GM18498 (cell line): Measurements from ENCODE around the gene COX11.
A peak's percentile ranks its signal among the peaks of the same experiment; 100 is the strongest.

Experiments
- ATAC-seq: cut with Tn5 transposase; IDR thresholded peaks from one replicate; pipeline ENCODE4 v1.9.1; 2021; ENCODE audit warnings: mild to moderate bottlenecking, moderate library complexity; ENCODE audit not compliant: unreplicated experiment

Gene COX11, protein sequence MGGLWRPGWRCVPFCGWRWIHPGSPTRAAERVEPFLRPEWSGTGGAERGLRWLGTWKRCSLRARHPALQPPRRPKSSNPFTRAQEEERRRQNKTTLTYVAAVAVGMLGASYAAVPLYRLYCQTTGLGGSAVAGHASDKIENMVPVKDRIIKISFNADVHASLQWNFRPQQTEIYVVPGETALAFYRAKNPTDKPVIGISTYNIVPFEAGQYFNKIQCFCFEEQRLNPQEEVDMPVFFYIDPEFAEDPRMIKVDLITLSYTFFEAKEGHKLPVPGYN

DNA sequence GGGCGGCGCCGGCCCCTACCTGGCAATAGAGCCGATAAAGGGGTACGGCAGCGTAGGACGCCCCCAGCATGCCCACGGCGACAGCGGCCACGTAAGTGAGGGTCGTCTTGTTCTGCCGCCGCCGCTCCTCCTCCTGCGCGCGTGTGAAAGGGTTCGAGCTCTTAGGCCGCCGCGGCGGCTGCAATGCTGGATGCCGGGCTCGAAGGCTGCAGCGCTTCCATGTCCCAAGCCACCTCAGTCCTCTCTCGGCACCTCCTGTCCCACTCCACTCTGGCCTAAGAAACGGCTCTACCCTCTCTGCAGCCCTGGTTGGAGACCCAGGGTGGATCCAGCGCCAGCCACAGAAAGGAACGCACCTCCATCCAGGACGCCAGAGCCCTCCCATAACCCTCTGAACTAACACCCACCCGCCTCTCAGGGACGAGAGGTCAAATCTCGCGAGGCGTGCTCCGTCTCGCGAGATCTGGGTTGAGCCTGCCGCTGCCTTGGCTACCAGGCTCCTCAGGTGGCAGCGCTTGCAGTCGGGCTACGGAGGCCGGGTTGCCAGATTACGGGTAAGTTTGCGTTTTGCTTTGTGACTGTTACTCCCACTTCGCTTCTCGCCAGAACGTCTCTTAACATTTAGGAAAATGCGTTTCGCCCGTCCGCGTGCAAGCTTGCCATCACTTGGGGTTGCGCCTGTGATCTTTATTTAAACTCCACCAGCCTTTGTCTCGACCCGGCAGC, at the start of gene COX11, which contains the start of gene STXBP4:
Gene COX11 (minus strand): TSS at position 393 of the 726 bp plus-strand sequence. CDS start 8 bp downstream, at position 385.
Gene STXBP4 (plus strand): TSS at position 504 of the 726 bp plus-strand sequence. CDS start 17,455 bp downstream, outside the sequence.
- ATAC-seq: peak; percentile 91

DNA sequence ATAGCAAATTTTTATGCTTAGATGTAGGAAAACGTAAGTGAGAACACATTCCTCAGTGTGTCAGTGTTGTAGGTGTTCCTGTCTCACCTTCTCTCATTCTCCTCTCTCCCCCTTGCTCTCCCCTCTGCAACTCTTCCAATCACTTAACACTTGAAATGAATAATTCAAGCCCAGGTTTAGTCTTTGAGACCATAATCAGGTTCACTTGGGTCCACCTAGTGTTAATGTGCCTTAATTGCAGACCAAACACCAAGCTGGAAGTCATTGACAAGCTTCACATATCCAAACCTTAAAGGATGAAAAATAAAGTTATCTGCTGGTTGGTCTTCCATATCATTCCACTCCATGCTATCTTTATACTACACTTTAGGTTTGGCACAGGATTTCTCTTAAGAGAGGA, 37.1 kb upstream of the COX11 start:
- ATAC-seq: no peak

DNA sequence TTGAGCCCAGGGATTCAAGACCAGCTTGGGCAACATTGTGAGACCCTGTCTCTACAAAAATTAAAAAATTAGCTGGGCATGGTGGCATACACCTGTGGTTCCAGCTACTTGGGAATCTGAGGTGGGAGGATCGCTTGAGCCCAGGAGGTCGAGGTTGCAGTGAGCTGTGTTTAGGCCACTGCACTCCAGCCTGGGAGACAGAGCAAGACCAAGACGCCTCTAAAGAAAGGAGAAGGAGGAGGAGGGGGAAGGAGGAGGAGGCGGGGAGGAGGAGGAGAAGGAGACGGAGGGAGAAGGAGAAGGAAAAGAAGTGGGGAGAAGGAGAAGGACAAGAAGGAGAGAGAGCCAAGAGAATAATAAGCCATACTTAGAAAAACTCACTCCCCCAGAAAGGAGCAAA, 36.0 kb upstream of the COX11 start:
- ATAC-seq: no peak

DNA sequence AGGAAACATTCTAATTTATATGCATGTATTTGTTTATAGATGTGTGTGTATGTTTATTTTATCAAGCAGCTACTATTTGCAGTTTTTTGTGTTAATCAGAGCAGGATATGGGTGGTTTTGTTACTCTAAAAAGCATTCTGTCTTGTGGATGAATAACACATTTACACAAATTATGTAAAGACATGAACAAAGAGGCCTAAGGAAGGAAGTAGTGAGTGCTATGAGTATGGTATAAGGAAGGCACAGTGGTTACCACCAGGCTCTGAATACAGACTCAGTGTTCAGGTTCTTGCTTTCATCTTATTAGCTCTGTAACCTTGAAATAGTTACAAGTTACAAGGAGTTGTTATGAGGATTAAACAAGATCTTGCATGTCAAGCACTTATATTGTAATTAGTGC, 34.0 kb upstream of the COX11 start:
- no peak for ATAC-seq

DNA sequence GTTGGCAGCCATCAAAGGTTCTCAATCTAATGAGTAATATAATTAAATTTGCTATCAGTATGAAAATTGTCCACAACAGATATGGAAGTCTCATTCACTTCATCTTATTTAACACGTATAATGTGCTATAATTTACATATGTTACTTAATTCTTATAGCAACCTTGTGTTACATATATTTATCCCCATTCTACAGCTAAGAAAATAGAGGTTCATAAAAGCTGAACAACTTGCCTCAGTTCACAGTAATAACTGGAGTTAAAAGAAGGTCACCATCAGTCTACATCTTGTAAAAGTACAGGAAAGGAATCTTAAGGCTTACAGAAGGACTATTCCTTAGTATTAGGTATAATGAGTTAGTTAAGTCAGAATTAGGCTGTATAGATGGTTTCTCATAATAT, 28.0 kb upstream of the COX11 start:
- no peak for ATAC-seq

DNA sequence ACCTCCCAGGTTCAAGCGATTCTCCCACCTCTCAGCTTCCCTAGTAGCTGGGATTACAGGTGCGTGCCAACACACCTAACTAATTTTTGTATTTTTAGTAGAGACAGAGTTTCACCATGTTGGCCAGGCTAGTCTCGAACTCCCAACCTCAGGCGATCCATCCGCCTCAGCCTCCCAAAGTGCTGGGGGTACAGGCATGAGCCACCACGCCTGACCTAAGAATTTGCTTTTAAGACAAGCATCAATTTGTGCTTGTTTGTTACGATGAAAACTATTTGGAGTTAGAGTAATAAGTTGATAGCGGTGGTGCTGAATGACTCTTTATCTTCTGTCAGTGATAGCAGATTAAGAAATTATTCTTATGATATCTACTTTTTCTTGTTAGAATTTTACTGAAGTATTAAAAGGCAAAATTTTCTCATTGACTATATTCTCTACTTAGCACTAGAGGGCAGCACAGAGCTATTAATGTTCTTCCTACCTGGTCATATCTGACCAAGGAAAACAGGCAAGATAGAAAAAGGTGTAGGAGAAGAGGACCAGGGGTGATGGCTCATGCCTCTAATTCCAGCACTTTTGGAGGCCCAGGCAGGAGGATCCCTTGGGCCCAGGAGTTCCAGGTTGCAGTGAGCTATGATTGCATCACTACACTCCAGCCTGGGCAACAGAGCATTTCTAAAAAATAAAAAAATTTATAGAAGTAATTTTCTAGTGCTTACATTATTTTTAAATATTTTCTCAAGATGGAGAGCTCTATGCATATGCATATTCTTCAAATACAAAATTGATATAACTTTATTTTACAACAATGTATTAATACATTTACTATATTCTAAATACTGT, 24.6 kb upstream of the COX11 start:
- no peak for ATAC-seq

DNA sequence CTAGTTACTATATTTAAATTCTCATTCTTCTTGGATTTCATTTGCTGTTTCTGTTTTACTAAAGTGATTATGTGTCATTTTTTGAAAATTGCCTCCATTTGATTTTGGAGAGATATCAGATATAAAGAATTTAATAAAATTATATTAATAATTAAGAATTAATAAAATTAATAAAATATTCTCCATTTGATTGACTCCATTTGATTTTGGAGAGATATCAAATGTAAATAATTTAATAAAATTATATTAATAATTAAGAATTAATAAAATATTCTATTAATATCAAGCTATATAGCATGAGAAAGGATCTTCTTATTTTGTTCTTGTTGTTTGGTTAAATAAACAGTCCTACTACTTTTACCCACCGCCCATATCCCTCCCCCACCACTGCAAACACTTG, 23.1 kb upstream of the COX11 start:
- no peak for ATAC-seq

DNA sequence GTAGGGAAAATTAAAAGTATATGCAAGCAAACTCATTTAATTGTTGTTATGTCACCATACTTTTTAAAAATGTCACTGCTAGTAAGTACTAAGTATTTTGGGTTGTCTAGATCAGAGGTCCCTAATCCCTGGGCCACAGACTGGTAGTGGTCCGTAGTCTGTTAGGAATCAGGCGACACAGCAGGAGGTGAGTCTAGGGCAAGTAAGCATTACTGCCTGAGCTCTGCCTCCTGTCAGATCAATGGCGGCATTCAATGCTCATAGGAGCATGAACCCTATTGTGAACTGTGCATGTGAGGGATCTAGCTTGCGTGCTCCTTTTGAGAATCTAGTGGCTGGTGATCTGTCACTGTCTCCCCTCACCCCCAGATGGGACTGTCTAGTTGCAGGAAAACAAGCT, 21.7 kb upstream of the COX11 start:
- no peak for ATAC-seq

DNA sequence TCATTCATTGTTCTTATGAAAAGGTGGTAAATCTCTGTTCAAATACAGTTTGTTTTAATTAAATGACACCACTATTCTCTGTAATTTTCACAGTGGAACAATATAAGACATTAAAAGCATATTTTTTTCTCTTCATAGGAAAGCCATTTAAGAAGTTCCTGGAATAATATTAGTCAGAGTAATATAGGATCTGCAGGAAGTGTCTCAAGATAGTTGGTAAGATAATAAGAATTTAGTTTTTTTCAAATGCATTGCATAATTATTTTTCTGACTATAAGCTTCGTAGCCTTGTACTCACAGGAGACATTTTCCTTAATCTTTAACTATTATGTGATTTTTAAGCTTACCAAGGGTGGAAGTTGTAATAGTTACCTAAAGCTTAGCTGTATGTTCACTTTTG, 17.0 kb upstream of the COX11 start:
- no peak for ATAC-seq

DNA sequence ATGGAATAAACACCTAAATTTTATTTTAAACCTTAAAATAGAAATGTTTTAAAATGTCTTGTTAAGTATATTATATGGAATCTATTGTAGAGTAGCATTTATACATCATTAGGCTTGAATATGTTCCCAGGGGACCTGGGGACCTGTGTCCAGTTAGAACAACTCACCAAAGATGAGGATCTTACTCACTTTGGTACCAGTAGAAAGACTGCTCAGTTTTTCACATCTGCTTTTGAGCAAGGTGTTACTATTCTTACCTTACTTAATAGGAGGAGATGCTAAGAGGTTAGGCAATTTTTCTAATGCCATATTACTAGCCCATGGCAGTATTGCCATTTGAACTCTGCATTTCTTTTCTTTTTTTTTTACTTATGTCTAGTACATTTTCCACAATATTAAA, 14.8 kb upstream of the COX11 start:
- ATAC-seq: no peak

DNA sequence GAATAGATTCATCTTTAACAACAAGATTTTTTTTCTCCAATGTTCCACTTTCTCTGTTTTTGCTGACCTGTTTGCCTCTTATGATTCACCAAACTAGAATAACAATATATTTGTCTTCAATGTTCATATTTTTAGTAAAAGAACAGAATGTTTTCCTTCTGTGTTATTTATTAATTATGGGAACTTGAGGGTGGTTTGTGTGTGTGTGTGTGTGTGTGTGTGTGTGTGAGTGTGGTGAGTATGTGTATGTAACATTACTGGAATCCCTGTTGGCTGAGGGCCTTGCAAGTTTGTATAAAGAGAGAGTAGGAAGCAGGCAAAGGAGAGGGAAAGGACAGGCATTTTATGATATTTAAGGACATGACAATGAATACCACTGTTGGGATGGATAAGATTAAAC, 13.9 kb upstream of the COX11 start:
- no peak for ATAC-seq

DNA sequence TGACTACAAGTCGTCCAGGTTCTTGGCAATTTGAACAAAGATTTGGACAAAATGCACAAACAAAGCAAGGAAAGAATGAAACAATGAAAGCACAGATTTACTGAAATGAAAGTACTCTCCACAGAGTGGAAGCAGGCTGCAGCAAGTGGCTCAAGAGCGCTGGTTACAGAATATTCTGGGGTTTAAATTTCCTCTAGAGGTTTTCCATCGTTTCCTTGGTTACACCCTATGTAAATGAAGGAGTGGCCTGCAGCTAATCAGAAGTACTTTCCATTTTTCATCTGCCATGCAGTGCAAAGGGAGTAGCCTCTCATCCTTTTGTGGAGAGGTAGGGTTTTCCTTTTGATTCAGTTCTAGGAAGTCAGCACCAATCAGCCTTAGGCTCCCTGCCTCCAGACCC, 11.9 kb upstream of the COX11 start:
- no peak for ATAC-seq

DNA sequence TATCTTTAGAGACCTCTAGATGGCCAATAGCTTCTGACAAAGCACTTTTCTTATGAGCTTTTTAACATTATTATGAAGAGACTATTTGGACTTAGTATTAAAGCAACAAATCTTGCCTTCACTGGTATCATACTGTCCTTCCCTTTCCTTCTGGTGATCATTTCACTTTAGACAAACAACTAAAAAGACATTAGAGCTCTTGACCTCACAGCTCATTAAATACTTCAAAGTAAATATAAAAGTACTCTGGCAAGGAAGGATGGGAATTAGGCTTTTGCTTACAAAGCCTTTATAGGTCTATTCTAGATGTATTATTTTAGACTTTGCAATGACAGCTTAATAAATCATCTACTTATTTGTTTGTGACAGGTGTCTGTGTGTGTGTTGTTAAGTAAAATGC, 11.2 kb upstream of the COX11 start:
- no peak for ATAC-seq

DNA sequence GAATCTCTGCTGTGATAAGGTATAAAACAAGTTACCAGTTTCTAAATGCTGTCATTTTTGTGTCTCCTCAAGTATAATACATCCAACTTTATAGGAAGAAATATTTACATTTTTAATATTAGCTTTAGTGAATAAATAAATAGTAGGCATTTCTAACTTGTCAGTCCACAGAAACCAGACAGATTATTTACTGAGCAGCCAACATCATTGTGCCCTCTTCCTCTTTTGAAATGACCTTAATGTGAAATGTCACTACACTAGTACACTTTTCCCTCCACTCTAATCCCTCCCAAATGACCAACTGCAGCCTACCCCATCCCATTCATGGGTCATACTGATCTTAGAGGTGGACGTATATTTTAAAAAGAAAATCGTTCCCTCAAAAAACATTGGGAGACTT, 9.3 kb upstream of the COX11 start:
- no peak for ATAC-seq

DNA sequence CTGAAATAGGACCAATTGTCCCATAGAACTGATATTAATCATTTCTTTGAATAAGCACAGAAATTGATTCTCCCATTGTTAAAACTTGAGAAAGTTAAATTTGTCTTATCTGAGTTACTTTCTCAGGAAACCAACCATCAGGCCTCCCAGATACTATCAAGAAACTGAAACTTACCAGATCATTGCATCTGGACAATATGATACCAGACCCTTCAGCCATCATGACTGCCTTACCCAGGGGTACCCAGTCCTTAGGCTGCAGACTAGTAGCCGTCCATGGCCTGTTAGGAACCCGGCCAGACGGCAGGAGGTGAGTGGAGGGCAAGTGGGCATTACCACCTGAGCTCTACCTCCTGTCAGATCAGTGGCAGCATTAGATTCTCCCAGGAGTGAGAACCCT, 7.9 kb upstream of the COX11 start:
- ATAC-seq: no peak

DNA sequence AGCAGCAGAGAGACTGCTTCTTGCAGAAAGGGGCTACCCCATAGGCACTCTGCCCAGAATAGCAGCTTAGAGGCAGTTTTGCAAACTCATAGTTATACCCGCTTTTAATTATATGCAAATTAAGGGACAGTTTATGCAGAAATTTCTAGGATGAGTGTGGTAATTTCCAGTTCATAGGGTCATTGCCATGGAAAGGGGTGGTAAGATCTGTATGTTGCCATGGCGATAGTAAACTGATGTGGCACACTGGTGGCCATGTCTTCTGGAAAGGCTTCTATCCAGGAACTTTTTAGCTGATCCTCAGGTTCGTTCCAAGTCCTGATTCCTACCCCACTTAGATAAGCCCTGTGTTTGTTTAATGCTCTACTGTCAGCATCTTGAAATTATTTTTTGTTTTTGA, 6.3 kb upstream of the COX11 start:
- no peak for ATAC-seq

DNA sequence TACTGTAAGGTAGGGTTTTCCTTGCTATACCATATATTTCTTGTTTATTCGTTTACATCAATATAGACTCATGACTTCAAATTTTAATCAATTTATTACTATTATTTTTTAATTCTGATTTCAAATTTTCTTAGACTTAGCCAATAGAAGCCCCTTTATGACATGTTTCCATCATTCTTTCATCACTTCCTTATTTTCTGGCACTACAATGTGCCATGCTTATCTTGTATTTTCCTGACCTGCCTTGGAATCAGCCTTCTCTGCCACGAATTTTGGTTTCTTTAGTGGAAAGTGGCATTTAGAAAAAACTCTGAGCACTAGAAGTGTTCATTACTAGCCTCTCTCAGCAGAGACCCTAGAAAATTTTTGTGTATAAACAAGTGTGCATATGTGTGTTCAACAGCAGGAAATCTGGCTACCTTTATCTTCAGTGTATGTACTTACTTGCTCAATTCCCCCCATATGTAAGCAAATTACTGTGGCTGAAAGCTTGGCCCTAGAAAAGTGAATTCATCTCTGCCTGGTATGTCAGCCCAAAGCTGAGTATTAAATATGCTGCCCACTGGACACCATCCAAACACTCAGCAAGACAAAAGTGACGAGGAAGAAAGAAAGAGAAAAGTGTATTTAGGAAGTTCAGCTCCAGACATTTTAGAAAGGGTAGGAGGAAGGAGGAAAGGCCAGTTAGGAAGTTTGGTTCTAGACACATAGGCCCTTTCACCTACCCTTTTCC, 4.1 kb upstream of the COX11 start:
- ATAC-seq: no peak

DNA sequence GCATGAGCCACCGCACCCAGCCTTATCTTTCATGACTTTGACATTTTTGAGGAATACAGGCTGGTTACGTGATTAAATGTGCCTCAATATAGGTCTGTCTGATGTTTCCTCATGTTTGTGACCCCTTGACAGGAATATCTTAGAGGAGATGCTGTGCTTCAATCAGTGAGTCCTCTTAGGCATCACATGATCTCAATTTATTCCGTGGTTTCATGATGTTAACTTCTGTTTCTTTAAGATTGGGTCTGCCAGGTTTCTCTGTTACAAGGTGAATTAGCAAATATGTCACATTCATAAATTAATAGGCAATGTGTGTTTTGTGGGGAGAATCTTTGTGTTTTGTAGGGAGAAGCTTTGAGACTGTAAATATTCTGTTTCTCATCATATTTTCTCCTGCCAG, 3.4 kb upstream of the COX11 start:
- no peak for ATAC-seq

DNA sequence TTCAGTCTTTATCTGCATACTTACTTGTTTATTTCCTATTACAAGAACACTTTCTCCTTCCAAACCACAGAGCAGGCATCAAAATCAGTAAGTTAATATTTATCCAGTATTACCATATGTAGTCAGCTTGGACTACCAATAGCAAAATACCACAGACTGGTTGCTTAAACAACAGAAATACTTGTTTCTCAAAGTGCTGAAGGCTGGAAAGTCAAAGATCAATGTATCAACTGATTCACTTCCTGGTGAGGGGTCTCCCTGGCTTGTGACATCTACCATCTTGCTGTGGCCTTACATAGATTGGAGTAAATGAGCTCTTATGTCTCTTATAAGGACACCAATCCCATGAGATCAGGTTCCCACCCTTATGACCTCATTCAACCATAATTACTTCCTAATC, 2.7 kb upstream of the COX11 start:
- ATAC-seq: no peak

DNA sequence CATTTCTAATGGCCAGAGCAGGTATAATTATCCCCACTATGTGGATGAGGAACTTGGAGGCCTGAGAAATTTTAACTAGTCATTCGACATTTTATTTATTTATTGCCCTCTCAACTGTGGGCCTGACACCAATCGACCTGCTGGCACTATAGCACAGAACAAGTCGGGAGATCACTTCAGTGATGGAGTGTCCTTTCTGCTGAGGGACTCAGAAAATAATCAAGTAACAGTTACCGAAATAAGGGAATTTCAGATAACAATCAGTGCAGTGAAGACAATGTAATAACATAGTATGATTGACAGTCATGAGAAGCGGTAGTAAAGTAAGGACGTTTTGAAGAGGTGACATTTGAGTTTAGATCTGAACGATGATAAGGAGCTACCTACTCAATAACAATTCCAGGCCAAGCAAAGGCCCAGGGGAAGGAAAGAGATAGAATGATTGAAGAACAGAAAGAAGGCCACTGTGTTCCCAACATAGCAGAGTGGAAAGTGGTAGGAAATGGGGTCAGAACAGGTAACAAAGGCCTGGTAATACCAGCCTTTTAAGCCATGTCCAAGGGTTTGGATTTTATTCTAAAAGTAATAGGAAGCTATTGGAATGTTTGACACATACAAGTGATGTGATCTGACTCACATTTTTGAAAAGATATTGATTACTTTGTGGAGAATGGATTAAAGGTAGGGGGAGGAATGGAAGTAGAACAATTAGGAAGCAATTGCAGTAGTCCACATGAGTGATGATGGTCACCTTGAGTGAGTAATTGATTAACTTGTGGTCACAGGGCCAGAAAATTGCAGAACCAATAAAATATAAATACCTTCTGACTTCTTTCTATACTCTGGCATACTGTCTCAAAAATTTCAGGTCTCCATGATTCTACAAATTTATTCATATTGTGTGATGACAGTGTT, 1.5 kb upstream of the COX11 start:
- no peak for ATAC-seq
